Neuron (in vitro differentiated cells): Measurements from ENCODE around the gene NEDD4L.

Experiments used
- H2AFZ ChIP-seq: one replicate; pipeline ENCODE4 v1.6.1; 2013; ENCODE audit warnings: low read depth, mild to moderate bottlenecking, inconsistent platforms, low read length, moderate library complexity
- H3K27me3 ChIP-seq: one replicate; pipeline ENCODE4 v1.6.1; 2013; ENCODE audit warnings: low read length; ENCODE audit not compliant: insufficient read depth
- H3K36me3 ChIP-seq: one replicate; pipeline ENCODE4 v1.6.1; 2013; ENCODE audit warnings: low read length; ENCODE audit not compliant: insufficient read depth
- H3K4me1 ChIP-seq: one replicate; pipeline ENCODE4 v1.6.1; 2013; ENCODE audit warnings: low read length; ENCODE audit not compliant: insufficient read depth
- H3K4me3 ChIP-seq: 2 replicates; pipeline ENCODE4 v1.5.1; 2013; ENCODE audit warnings: mild to moderate bottlenecking, low read length, moderate library complexity
- H3K9me3 ChIP-seq: one replicate; pipeline ENCODE4 v1.6.1; 2013; ENCODE audit warnings: low read length

NEDD4L gene

DNA sequence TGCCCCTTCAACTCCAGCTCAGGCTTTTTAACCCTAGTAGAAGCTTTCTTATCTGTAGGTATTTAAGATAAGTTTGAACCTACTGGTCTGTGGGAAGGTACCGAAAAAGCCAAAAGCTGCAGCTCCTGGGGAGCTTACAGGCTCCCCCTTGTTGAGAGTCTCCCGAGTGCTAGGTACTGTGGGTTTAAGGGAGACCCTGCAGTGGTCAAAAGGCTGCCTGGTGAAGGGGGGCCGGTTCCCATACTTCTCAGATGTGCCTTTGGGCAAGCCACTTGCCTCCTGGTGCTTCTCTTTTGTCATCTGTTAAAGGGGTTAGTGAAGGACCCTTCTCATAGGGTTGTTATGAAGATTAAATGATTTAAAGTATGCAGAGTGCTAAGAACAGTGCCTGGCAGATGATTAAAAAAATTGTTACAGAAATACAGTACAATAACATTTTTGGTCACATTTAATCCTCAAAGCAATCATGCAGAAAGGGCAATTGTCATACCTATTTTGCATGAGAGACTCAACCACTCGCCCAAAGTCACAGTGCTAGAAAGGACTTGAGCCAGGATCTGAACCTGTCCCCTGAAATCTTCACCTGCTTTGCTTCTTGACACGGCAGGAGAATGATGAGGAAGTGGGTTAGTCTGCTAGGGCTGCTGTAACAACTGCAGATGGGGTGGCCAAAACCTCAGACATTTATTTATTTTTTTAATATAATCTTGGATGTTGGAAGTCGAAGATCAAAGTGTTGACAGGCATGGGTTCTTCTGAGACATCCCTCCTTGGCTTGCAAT, 62.5 kb downstream of the NEDD4L start:
- Histone ChIP-seq H3K36me3 (no peaks in the 10 kb centered on the region), H3K4me1 (peaks cover 14% of the 10 kb centered on the region), H3K4me3 (no peak overlapping the region), H3K27me3 (no peaks in the 10 kb centered on the region), H3K9me3 (no peaks in the 10 kb centered on the region), H2AFZ (no peak overlapping the region)

DNA sequence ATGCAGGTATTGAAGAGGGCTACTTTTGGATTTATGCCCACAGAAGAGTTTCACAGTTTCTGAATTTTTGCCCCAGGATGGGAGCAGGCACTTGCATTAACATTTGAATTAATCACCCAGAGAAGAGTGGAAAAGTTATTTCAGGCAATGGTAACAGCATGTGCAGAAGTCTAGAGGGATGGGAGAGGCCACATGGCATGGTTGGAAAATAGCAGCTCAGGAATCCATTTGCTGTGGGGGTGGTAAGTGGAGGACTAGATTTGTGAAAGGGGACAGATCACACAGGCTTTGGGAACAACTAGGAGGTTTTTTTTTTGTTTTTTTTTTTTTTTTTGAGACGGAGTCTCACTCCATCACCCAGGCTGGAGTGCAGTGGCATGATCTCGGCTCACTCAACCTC, 65.2 kb downstream of the NEDD4L start:
- Histone ChIP-seq H3K27me3 (no peaks in the 10 kb centered on the region), H3K4me3 (no peak overlapping the region), H2AFZ (no peak overlapping the region), H3K36me3 (no peaks in the 10 kb centered on the region), H3K4me1 (peaks cover 5% of the 10 kb centered on the region), H3K9me3 (no peaks in the 10 kb centered on the region)

DNA sequence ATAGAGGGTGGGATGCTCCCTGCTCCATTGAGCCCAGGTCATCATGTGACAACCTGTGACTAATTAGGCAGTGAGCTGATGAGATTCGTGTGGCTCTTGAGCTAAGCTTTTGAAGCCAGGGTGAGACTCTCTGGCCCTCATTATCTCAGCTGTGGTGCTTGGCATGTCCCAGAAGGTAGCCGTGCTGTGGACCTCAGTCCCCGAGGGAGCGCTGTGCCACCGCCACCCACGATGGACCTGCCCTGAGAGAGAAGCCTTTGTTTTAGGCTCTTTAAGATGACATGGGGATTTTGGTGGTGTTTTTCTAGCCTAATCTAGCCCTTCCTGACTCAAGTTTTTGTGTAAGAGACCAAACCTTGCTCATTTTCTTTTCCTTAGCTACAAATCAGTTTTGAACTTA, 66.4 kb downstream of the NEDD4L start:
- H3K4me3 ChIP-seq, result no peak overlapping the region
- no peaks in the 10 kb centered on the region for H3K9me3 ChIP-seq
- H3K27me3 ChIP-seq, result no peaks in the 10 kb centered on the region
- no peak overlapping the region for H2AFZ ChIP-seq
- H3K36me3 ChIP-seq, result no peaks in the 10 kb centered on the region
- H3K4me1 ChIP-seq, result peaks cover 5% of the 10 kb centered on the region

DNA sequence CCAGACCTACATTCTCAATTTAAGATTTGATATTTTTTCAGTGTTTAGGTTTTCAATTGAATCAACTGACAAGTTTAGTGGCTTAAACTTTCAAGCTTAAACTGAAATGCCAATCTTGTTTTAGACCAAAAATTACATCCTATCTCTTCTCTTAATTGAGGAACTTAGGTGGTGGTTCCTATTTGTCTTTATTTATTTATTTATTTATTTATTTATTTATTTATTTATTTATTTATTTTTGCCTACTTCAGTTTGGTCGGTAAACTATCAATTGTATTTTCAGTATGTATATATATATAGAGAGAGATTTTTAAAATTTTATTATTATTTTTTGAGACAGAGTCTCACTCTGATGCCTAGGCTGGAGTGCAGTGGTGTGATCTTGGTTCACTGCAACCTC, 68.1 kb downstream of the NEDD4L start:
- H3K27me3 ChIP-seq, result no peaks in the 10 kb centered on the region
- no peaks in the 10 kb centered on the region for H3K9me3 ChIP-seq
- H3K4me1 ChIP-seq, result peaks cover 8% of the 10 kb centered on the region
- H3K4me3 ChIP-seq, result no peak overlapping the region
- H3K36me3 ChIP-seq, result no peaks in the 10 kb centered on the region
- no peak overlapping the region for H2AFZ ChIP-seq

DNA sequence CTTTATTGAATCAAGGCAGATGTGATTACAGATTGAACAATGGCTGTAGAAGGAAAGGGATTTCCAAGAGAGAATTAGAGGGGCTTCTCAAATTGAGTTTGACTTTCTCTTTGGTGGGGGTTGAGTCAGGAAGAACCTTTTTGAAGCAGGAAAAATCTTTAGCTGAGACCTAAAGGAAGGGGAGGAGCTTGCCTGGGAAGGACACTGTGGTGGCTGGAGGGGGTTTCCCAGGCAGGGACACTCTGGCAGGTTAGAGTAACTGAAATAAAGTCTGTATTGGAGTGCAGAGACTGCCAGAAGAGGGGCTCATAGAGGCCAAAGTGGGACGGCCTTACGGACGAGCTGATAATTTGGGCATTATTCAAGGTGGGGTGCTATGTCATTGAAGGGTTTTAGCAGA, 69.3 kb downstream of the NEDD4L start:
- Histone ChIP-seq H3K36me3 (no peaks in the 10 kb centered on the region), H2AFZ (no peak overlapping the region), H3K9me3 (no peaks in the 10 kb centered on the region), H3K4me1 (peaks cover 19% of the 10 kb centered on the region), H3K27me3 (no peaks in the 10 kb centered on the region), H3K4me3 (no peak overlapping the region)

DNA sequence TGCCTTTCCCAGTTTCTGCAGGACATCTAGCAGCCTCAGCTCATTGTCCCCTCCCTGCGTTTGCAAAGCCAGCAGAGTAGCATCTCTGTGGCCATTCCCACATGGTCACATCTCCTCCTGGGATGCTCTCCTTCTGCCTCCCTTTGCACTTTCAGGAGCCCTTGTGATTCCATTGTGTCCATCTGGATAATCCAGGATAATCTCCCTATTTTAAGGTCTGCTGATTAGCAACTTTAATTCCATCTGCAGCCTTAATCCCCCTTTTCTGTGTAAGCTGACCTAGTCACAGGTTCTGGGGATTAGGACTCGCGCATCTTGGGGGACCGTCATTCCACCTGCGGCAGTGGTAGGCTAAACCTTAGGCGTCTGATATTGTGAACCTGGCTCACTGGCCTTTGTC, 70.7 kb downstream of the NEDD4L start:
- Histone ChIP-seq H3K4me1 (peaks cover 21% of the 10 kb centered on the region), H3K27me3 (no peaks in the 10 kb centered on the region), H3K36me3 (no peaks in the 10 kb centered on the region), H3K9me3 (no peaks in the 10 kb centered on the region), H3K4me3 (no peak overlapping the region), H2AFZ (no peak overlapping the region)

DNA sequence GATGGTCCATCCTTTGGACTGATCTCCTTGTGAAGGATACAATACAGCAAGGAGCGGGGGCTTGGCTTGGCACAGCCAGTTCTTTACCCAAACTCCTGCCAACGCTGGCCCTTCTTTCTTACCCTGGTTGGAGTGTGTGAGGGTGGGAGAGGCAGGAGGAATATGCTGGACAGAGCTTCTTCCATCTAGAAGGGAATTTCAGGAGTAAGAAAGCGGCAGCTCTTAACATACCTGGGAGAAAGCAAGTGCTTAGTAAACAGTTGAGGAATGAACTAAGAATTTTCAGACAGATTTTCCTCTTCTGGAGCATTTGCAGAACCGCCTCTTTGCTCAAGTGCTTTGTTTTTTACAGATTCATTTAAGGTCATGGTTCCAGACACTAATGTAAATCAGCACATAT, 72.8 kb downstream of the NEDD4L start:
- no peak overlapping the region for H2AFZ ChIP-seq
- no peak overlapping the region for H3K4me3 ChIP-seq
- H3K27me3 ChIP-seq, result no peaks in the 10 kb centered on the region
- H3K4me1 ChIP-seq, result peaks cover 21% of the 10 kb centered on the region
- no peaks in the 10 kb centered on the region for H3K9me3 ChIP-seq
- no peaks in the 10 kb centered on the region for H3K36me3 ChIP-seq

DNA sequence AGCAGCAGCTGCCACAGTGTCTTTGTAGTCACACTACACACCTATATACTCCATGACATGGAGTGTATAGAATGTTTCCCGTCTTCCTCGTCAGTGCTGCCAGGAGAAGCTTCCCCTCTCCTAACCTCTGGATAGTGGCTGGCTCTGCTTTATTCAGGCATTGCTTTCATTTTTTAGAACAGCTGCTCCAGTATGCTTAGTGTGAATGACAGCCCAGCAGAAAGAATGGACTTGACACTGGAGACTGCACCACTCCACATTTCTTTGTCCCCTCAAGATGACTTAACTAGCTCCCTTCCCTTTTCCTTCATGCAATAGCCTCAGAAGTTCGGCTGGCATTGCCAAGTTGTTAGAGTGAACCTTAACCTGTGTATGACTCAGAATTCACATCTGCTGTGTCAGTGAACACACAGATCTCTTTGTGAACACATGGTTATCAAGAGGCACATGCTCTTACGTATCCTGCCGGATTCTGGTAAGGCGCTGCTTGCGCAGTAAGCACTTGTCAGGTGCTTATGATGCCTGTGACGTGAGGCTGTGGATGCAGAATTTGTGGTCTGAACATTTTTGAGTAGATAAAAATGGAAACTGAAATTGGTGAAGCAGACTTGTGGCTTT, 73.9 kb downstream of the NEDD4L start:
- Histone ChIP-seq H3K4me3 (no peak overlapping the region), H3K36me3 (no peaks in the 10 kb centered on the region), H3K4me1 (peaks cover 21% of the 10 kb centered on the region), H3K9me3 (no peaks in the 10 kb centered on the region), H2AFZ (no peak overlapping the region), H3K27me3 (no peaks in the 10 kb centered on the region)

DNA sequence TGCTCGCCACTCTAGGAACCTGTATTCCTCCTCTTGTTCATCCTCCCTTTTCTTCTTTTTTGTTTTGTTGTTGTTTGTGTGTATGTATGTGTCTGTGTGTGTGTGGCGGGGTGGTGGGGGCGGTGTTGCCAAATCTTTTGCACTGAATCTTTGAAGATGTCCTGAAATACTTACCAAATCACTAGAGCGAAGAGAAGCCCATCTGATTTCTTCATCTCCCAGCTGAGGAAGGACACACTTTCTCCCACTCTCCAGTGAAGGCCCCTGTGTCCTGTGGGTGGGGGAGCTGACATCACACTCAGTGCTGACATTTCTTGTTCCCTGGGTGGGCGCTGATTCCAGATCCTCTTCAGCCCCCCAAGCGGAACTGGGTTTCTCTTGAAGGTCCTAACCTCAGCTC, 74.5 kb downstream of the NEDD4L start:
- Histone ChIP-seq H3K9me3 (no peaks in the 10 kb centered on the region), H3K27me3 (no peaks in the 10 kb centered on the region), H3K4me1 (peaks cover 21% of the 10 kb centered on the region), H2AFZ (no peak overlapping the region), H3K36me3 (no peaks in the 10 kb centered on the region), H3K4me3 (no peak overlapping the region)

DNA sequence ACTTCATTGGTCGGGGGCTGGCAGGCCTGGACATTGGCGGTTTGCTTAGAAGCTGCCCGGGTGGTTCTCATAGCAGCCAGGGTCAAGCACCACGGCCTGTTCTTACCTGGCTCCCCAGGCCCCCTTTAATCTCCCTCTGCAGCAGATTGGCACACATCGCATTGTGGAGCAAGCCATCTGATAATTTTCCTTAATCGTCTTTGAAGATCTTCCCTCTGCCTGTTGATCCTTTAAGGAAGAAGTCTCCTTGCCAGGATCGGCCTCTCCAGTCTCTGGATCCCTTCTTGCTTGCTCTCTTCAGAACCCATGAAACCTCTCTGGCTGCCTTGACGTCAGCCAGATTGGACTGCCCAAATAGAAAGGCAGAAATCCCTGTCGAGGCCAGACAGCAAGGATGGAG, 75.8 kb downstream of the NEDD4L start:
- Histone ChIP-seq H2AFZ (no peak overlapping the region), H3K4me3 (no peak overlapping the region), H3K36me3 (no peaks in the 10 kb centered on the region), H3K4me1 (peaks cover 21% of the 10 kb centered on the region), H3K27me3 (no peaks in the 10 kb centered on the region), H3K9me3 (no peaks in the 10 kb centered on the region)

DNA sequence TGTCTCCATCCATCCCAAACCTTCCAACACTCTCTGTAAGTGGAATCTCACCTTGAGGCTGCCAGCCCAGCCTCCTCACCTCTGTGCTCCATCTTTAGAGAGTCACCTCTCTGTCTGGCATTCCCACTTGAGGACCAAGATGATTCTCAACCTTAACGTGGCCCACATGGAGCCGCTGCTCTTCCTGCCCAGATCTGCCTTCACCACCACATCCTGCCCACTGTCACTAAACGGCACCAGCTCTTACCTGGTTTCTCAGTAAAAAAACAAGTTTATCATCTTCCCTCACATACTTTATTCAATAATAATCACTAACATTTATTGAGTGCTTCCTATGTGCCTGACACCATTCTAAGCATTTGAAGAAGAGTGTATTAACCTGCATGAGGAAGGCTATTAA, 80.4 kb downstream of the NEDD4L start:
- Histone ChIP-seq H3K4me1 (no peaks in the 10 kb centered on the region), H3K9me3 (peaks cover 2% of the 10 kb centered on the region), H3K36me3 (no peaks in the 10 kb centered on the region), H3K27me3 (no peaks in the 10 kb centered on the region), H2AFZ (no peak overlapping the region), H3K4me3 (no peak overlapping the region)

DNA sequence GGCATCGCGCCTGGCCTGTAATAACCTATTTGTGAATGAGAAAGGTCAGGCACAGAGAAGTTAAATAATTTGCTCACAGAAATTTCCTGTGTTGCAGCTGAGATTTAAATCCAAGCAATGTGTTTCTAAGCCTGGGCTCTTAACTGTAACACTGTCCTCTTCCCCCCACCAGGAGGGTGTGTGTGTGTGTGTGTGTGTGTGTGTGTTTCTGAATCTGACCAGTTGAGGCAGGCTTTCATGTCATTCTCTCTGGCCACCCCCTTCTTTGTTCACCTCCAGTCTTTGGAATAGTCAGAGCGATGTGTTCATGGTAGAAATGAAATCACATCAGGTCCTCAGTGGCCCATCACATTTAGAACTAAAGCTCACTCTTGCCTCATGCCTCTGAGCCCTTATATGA, 81.2 kb downstream of the NEDD4L start:
- no peaks in the 10 kb centered on the region for H3K36me3 ChIP-seq
- H3K4me1 ChIP-seq, result no peaks in the 10 kb centered on the region
- peaks cover 2% of the 10 kb centered on the region for H3K9me3 ChIP-seq

DNA sequence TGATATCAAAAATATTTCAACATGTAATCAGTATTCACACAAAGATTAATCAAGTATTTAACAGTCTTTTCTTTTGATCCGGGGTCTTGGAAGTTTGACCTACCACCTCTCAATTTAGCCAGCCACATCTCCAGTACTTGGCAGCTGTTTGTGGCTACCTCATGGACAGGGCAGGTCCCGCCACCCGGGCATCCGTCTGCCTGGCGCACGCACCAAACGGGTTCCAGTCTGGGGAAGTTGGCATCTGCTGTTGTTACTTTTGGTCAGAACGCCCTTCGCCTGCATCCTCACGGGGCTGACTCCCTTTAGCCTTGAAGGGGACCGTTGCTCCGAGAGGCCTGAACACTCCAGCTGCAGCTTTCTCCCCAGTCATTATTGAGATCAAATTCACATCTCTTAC, 81.7 kb downstream of the NEDD4L start:
- H3K27me3 ChIP-seq, result no peaks in the 10 kb centered on the region
- no peaks in the 10 kb centered on the region for H3K36me3 ChIP-seq
- H3K4me3 ChIP-seq, result no peak overlapping the region
- no peak overlapping the region for H2AFZ ChIP-seq
- H3K4me1 ChIP-seq, result no peaks in the 10 kb centered on the region
- peaks cover 2% of the 10 kb centered on the region for H3K9me3 ChIP-seq

More for the DNA sequence above, 81.2 kb downstream of the NEDD4L start:
- H3K4me3 ChIP-seq, result no peak overlapping the region
- H3K27me3 ChIP-seq, result no peaks in the 10 kb centered on the region
- no peak overlapping the region for H2AFZ ChIP-seq
